Natural killer cell treated with Interleukin-12 subunit alpha and Interleukin-12 subunit beta and Interleukin-15 and Interleukin-18, amount 100 ng/mL, for 72 hours (primary cell): ENCODE results near the gene C2orf80. TPM values are rescaled to one million over a fixed set of nuclear protein-coding genes. Genes with fewer than 3 reads are reported as not detected.

ENCODE experiments used
- ATAC-seq, 2 donors: fragments of 150-1000 bp; cut with Tn5 transposase in 1 of 2; sonication (Bioruptor Pico), chemical (Tn5 transposase) in 1 of 2; 2 replicates each; pipeline ENCODE4 v1.10.0; 2021
- DNase-seq: peaks from one replicate; pipeline ENCODE4 v3.0.0; 2022; ENCODE audit warnings: low spot score
- H3K27ac Mint-ChIP-seq, 2 donors: 1 replicate in 1 of 2; 2 replicates in 1 of 2; pipeline ENCODE4 v1.8.0; 2022; ENCODE audit warnings: mixed read lengths in 2 of 2, mild to moderate bottlenecking in 1 of 2, moderate library complexity in 1 of 2
- H3K27me3 Mint-ChIP-seq, 2 donors: 1 replicate in 1 of 2; 2 replicates in 1 of 2; pipeline ENCODE4 v1.8.0; 2022; ENCODE audit warnings: mixed read lengths in 2 of 2
- H3K36me3 Mint-ChIP-seq: one replicate; pipeline ENCODE4 v1.8.0; 2022; ENCODE audit warnings: mixed read lengths
- H3K4me1 Mint-ChIP-seq, 2 donors: 1 replicate in 1 of 2; 2 replicates in 1 of 2; pipeline ENCODE4 v1.8.0; 2022; ENCODE audit warnings: low read depth in 2 of 2, mixed read lengths in 2 of 2, mild to moderate bottlenecking in 1 of 2
- H3K4me3 Mint-ChIP-seq: one replicate; pipeline ENCODE4 v1.8.0; 2022; ENCODE audit warnings: mixed read lengths
- H3K9me3 Mint-ChIP-seq: 2 replicates; pipeline ENCODE4 v1.8.0; 2022; ENCODE audit warnings: mixed read lengths
- total RNA-seq, 2 donors: library from RNA; stranded (reverse); gene quantifications; one replicate each; pipeline ENCODE4 v1.2.3, GENCODE V29; 2022

Gene C2orf80
- total RNA-seq, 2 donors from 2014 or later: not detected

DNA sequence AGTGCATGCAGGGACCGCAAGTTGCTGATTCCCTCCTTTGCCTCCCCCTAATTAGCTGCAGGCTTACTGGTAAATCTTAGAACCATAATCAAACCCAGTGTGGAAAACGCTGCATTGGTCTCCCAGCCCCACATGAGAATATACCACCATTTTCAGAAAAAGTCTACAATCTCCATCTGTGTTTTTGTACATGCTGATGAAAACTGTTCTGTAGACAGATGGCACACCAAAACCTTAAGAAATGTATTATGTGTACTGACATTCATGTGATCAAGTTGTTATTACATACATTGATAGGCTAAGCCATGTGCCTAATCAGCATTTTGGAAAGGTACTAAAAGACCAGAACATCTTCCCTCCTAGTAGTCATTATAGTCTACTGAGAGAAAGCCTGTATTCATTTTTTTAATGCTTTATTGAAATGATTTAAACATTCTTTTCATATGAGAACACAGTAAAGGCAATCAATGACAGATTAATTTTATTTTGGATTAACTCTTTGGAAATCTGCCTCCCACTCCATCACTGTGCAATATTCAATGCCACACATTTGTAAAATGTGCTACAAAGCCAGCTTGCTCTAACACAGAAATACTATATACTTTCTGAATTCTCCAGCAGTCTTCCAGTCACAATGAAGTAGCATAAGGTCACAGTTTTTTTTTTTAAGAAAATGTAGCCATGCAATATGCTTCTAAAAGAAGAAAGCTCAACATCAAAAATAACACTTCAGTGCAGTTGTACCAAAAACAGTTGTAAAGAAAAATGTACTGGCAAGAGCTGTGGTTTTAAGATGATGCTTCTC is 24.7 kb downstream of the C2orf80 start:
- Mint-ChIP-seq H3K36me3 (no peaks in the 10 kb centered on the region), H3K27ac (no peak overlapping the region), H3K27me3 (peaks cover 9 to 13% of the 10 kb centered on the region in 2 donors), H3K9me3 (no peaks in the 10 kb centered on the region), H3K4me3 (no peak overlapping the region), H3K4me1 (no peaks in the 10 kb centered on the region)
- ATAC-seq (no peak), DNase-seq (no peak)

DNA sequence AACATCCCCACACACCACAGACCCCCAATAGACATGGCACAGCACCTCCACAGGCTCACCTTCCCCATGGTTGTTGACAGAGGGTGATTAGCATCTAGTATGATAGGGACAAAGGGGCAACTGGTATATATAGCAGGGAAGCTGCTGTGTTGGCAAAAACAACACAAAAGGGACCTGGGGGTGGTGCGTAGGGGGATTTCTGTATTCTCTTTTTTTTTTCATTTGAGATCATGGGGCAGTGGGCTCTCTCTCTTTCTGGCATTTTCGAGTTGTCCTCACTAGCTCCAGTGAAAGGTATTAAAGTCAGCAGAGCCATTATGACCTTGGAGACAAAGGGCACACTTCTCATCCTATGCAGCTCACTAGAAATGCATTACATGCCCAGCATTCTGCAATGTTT is 26.3 kb downstream of the C2orf80 start, which contains the start of gene CRYGA:
TSS of gene CRYGA (minus strand) at position 101 of the 400 bp plus-strand sequence. CDS start at position 68, 33 bp downstream.
- Mint-ChIP-seq H3K4me1 (no peaks in the 10 kb centered on the region), H3K9me3 (no peaks in the 10 kb centered on the region), H3K36me3 (no peaks in the 10 kb centered on the region), H3K4me3 (no peak within 1 kb of the TSS), H3K27me3 (peaks cover 8 to 9% of the 10 kb centered on the region in 2 donors), H3K27ac (no peak within 1 kb of the TSS)
- no peak for DNase-seq
- no peak for ATAC-seq

DNA sequence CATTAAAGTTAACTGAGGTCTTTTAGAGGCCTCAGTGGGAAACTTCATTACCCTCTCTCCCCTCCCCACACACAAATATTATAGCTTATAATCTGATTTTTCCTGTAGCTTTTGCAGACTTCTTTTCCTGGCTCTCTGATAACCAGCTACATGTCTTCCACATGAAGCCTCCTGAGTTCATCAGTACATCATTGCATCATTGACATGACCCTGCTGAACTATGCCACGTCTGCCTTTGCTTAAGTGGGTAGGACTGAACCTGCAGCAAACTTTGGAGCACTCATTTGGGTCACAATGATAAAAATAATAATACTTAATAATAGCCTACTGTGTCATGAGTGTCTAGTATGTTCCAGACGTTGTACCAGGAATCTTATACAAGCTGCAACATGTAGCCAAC is 33.4 kb downstream of the C2orf80 start:
- no peaks in the 10 kb centered on the region for H3K9me3 Mint-ChIP-seq
- H3K4me3 Mint-ChIP-seq: no peak overlapping the region
- no peak overlapping the region for H3K27ac Mint-ChIP-seq
- peaks cover 0 to 3% of the 10 kb centered on the region in 2 donors for H3K27me3 Mint-ChIP-seq
- no peak for DNase-seq
- no peaks in the 10 kb centered on the region for H3K36me3 Mint-ChIP-seq
- ATAC-seq: no peak
- H3K4me1 Mint-ChIP-seq: no peaks in the 10 kb centered on the region

DNA sequence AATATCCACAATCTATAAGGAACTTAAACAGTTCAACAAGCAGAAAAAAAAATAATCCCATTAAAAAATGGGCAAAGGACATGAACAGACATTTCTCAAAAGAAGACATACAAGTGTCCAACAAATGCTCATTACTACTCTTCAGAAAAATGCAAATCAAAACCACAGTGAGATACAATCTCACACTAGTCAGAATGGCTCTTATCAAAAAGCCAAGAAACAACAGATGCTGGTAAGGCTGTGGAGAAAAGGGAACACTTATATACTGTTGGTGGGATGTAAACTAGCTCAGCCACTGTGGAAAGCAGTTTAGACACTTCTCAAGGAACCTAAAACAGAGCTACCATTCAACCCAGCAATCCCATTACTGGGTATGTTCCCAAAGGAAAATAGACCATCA is 36.7 kb downstream of the C2orf80 start:
- H3K27ac Mint-ChIP-seq: no peak overlapping the region
- DNase-seq: no peak
- H3K4me3 Mint-ChIP-seq: no peak overlapping the region
- H3K9me3 Mint-ChIP-seq: peaks cover 4% of the 10 kb centered on the region
- H3K36me3 Mint-ChIP-seq: peaks cover 5% of the 10 kb centered on the region
- no peak for ATAC-seq
- no peaks in the 10 kb centered on the region for H3K4me1 Mint-ChIP-seq
- no peaks in the 10 kb centered on the region for H3K27me3 Mint-ChIP-seq

DNA sequence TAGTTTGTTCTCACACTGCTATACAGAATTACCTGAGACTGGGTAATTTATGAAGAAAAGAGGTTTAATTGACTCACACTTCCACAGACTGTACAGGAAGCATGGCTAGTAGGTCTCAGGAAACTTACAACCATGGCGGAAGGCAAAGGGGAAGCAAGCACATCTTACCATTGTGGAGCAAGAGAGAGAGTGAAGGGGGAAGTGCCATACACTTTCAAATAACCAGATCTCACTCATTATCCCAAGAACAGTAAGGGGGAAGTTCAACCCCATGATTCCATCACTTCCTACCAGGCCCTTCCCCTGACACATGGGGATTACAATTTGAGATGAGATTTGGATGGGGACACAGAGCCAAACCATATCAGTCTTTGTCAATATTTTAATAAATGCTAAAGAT is 38.9 kb downstream of the C2orf80 start:
- DNase-seq (no peak), ATAC-seq (no peak)
- Mint-ChIP-seq H3K4me3 (no peak overlapping the region), H3K27me3 (peaks cover 0 to 3% of the 10 kb centered on the region in 2 donors), H3K9me3 (peaks cover 4% of the 10 kb centered on the region), H3K4me1 (no peaks in the 10 kb centered on the region), H3K36me3 (peaks cover 5% of the 10 kb centered on the region), H3K27ac (no peak overlapping the region)

DNA sequence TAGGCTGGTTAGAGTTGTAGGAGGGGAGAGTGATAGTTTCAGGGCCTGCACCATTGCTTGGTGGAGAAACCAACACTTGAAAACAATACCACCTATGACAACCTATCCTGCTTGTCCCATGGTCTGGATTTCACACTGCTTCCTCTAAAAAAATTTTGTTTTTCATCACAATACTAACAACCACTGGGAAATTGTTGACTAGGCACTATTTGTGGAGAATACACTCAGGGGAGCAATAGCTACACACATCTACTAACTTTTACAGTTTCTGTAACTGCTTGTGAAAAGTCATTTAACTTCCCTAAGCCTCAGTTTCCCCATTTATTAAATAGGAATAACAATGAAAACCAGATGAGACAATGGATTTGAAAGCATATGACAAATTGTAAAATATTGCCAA is 39.7 kb downstream of the C2orf80 start:
- Mint-ChIP-seq H3K4me3 (no peak overlapping the region), H3K27me3 (peaks cover 0 to 3% of the 10 kb centered on the region in 2 donors), H3K36me3 (peaks cover 5% of the 10 kb centered on the region), H3K27ac (no peak overlapping the region), H3K4me1 (no peaks in the 10 kb centered on the region), H3K9me3 (peaks cover 4% of the 10 kb centered on the region)
- ATAC-seq (no peak), DNase-seq (no peak)

DNA sequence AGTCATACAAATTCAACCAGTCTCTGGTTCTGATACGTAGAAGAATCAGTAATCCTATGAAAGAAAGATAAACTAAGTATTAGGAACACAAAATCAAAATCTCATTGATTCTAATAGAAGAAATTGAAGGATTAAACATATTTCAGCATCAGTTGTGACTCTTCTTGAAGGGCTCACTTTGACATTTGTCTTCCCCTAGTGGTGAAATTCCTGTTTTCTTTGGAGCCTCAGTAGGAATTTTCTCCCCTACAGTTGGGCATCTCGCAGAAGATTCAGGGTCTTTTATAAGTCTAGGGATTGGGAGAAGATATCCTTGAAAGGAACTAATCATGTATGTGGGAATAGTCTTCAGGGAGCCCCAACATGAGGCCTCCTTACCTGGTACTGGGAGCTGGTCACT is 41.0 kb downstream of the C2orf80 start:
- peaks cover 0 to 3% of the 10 kb centered on the region in 2 donors for H3K27me3 Mint-ChIP-seq

DNA sequence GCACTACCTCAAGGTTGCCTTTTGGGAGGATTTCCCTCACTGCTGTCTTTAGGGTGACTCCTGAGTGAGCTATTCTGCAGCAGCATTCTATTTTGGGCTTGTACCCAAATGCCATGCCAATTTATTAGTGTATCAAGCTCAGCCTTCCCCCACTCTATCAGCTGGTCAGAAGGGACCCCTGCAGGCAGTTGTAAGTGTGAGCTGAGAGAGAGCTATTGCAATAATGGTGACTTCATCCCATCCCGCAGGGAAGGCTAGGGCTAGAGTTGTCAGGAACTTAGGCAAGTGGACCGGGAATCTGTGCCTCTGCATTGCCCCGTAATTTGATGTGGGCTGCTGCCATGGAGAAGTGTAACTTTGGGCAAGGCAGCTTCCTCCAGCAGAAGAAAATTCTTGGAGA is 42.1 kb downstream of the C2orf80 start:
- peaks cover 4% of the 10 kb centered on the region for H3K9me3 Mint-ChIP-seq
- H3K36me3 Mint-ChIP-seq: peaks cover 5% of the 10 kb centered on the region
- ATAC-seq (no peak), DNase-seq (no peak)
- H3K4me1 Mint-ChIP-seq: no peaks in the 10 kb centered on the region
- peaks cover 0 to 3% of the 10 kb centered on the region in 2 donors for H3K27me3 Mint-ChIP-seq
- H3K27ac Mint-ChIP-seq: no peak overlapping the region
- H3K4me3 Mint-ChIP-seq: no peak overlapping the region

More for the DNA sequence above, 41.0 kb downstream of the C2orf80 start:
- H3K4me3 Mint-ChIP-seq: no peak overlapping the region
- H3K36me3 Mint-ChIP-seq: peaks cover 5% of the 10 kb centered on the region
- H3K4me1 Mint-ChIP-seq: no peaks in the 10 kb centered on the region
- H3K27ac Mint-ChIP-seq: no peak overlapping the region
- H3K9me3 Mint-ChIP-seq: peaks cover 4% of the 10 kb centered on the region
- DNase-seq (no peak), ATAC-seq (no peak)

DNA sequence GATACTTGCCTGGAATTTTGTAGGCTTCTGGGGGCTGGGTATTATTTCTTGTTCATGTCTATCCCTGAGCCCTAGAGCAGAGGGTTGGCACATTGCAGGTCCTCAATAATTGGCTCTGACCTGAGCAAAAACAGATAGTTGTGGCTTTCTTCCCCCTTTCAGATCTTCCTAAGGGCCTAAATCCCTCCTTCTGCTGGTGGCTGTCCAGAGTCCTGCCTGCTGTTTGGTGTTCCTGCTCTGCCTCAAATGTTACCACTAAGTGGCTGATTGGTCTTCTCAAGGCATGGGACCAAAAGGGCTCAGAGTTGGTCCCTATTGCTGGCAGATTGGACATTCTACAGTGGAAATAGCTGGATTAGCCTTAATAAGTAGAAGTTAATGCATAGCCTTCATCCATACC is 42.8 kb downstream of the C2orf80 start:
- H3K27me3 Mint-ChIP-seq: peaks cover 0 to 3% of the 10 kb centered on the region in 2 donors
- DNase-seq (no peak), ATAC-seq (no peak)
- H3K4me3 Mint-ChIP-seq: no peak overlapping the region
- no peaks in the 10 kb centered on the region for H3K4me1 Mint-ChIP-seq
- peaks cover 4% of the 10 kb centered on the region for H3K9me3 Mint-ChIP-seq
- H3K36me3 Mint-ChIP-seq: peaks cover 5% of the 10 kb centered on the region
- no peak overlapping the region for H3K27ac Mint-ChIP-seq

DNA sequence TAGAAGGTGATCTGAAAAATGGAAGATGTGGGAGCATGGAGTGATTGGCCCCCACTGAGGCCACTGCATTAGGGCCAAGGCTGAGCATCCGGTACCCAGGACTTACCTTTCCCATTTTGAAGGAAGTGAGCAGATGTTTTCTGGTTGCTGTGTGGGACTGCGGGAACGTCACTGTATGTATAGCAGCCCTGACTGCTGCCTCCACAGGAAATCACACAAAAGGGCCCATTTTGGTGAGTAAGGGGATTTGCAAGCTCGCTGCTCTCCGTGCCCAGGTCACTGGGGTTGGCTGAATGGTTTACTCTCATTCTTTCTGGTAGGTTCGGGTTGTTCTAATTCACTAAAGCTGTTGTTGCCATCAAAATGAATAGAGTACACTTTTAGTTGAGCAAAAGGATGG is 43.8 kb downstream of the C2orf80 start, which contains the start of gene CRYGB:
TSS of gene CRYGB (minus strand) at position 153 of the 400 bp plus-strand sequence. CDS start at position 115, 38 bp downstream.
- Mint-ChIP-seq H3K27ac (no peak within 1 kb of the TSS), H3K36me3 (peaks cover 5% of the 10 kb centered on the region), H3K27me3 (peaks cover 0 to 3% of the 10 kb centered on the region in 2 donors), H3K9me3 (peaks cover 4% of the 10 kb centered on the region), H3K4me3 (no peak within 1 kb of the TSS), H3K4me1 (no peaks in the 10 kb centered on the region)
- DNase-seq (no peak), ATAC-seq (no peak)

DNA sequence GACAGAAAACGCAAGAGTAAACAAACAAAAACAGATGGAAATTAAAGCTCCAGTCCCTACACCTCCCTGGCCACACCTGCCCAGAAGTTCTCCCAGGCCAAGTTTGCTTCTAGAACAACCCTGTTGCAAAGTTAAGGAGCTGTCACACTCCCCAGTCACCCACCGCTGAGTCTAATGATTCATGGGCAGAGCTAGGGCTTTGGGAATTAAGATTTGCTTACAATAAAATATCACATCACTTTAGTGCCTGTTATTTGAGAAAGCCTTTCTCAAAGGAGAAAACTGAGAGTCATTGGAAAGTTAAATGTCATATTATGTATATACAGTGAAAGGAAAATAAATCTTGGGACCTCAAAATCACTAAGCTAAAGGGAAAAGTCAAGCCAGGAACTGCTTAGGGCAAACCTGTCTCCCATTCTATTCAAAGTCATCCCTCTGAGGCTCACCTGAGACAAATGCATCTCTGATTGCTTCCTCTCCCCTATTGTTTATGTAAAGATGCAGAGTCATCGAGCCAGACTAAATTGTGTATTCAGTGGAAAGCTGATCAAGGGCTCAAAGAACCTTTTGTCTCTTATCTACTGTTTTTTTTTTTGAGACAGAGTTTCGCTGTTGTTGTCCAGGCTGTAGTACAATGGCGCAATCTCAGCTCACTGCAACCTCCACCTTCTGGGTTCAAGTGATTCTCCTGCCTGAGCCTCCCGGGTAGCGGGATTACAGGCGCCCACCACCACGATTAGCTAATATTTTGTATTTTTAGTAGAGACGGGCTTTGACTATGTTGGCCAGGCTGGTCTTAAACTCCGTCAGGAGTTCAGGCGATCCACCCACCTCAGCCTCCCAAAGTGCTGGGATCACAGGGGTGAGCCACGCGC is 46.7 kb downstream of the C2orf80 start:
- Mint-ChIP-seq H3K27ac (no peak overlapping the region), H3K4me1 (no peaks in the 10 kb centered on the region), H3K27me3 (peaks cover 0 to 3% of the 10 kb centered on the region in 2 donors), H3K4me3 (no peak overlapping the region), H3K9me3 (no peaks in the 10 kb centered on the region), H3K36me3 (no peaks in the 10 kb centered on the region)
- ATAC-seq (no peak), DNase-seq (no peak)

DNA sequence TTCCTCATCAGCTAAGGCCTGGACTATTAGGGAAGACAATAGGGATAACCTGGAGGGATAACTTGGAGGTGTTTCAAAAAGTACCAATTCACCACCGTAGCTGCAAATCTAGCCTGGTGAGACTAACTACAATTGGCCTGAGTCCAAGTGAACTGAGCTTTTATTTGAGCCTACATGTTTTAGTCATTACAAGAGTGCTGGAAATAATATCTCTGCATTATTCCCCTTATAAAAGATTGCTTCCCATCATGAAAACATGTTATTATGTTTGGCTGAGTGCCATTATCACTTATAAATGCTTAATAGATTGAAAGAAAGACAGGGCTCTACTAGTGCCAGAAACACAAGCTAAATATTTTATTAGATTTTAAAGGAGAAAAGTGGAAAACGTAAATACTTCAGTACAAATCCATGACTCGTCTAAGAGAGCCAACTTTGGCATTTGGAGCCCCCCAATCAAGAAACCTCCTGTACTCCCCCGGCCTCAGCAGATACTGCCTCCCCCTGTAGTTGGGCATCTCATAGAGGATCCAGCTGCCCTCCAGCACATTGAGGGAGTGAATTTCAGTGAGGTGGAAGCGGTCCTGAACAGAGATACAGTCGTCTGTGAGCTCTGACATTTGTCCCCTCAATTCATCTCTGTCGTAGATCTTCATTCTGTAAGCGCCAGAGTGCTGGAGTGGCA is 47.4 kb downstream of the C2orf80 start:
- H3K4me1 Mint-ChIP-seq: no peaks in the 10 kb centered on the region
- no peak overlapping the region for H3K27ac Mint-ChIP-seq
- H3K36me3 Mint-ChIP-seq: no peaks in the 10 kb centered on the region
- no peak for ATAC-seq
- H3K4me3 Mint-ChIP-seq: no peak overlapping the region
- peaks cover 0 to under 1% of the 10 kb centered on the region in 2 donors for H3K27me3 Mint-ChIP-seq
- no peaks in the 10 kb centered on the region for H3K9me3 Mint-ChIP-seq
- no peak for DNase-seq

DNA sequence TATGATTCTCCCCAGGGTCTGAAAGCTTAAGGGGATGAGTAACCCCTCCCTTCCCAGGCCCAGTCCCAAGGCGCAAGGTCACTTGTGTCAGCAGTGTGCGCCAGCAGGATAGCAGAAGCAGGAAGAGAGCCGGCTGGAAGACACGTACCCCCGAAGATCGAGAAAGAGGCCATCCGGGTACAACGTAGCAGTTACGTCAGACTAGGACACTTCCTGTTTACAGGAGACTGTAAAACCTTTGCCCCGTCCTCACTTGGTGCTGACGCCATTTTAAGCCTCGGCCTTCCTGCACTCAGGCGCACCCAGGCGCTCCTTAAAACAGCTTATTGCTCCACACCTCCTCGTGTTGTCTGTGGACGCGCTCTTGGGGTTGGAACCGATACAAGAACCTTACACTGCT is 50.4 kb downstream of the C2orf80 start:
- ATAC-seq (no peak), DNase-seq (no peak)
- Mint-ChIP-seq H3K27ac (no peak overlapping the region), H3K9me3 (no peaks in the 10 kb centered on the region), H3K4me1 (peaks cover 8 to 9% of the 10 kb centered on the region in 2 donors), H3K27me3 (no peaks in the 10 kb centered on the region), H3K4me3 (no peak overlapping the region), H3K36me3 (no peaks in the 10 kb centered on the region)
